Measurements from ENCODE around the gene PODXL2.

DNA sequence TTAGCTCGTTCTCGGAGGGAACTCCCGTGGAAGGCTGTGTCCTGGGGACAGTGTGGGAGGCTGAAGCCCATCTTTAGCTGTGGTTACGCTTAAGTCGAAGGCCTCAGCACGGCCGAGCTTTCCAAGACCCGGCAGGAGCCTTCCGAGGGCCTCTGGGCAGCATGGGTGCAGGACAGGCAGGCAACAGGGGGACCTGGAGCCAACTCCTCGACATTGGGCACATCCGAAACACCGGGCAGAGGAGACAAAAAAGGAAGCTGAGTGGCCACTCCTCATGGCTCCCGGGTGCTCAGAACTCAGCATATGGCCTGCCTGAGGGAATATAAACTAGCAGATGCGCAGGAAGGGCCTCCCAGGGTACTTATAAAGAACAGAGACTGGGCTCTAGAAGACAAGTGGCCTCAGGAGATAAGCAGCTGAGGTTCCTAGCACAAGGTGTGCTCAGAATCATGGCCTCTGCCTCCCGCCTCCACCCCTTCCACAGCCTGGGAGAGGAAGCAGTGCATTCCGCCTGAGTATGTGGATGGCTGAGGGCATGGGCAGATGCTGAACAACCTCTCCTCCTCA lies 77.9 kb downstream of the PODXL2 start:
- TF ChIP-seq POLR2A (IDR thresholded peaks at IDR 0.05; ENCODE audit: low read depth, low read length): no peak
- TF ChIP-seq POLR2AphosphoS5 (IDR thresholded peaks at IDR 0.05; ENCODE audit: low read depth, low read length): no peak
- TF ChIP-seq TAF1 (IDR thresholded peaks at IDR 0.05; ENCODE audit: low read depth, low read length): no peak
- TF ChIP-seq PAX5 (IDR thresholded peaks at IDR 0.05; ENCODE audit: insufficient read depth, low read length, severe bottlenecking): no peak
